Measurements from ENCODE around the gene SPPL3.
"Not testable (repeated sequence)": the region's sequence is repeated elsewhere in the genome, so short reads cannot be mapped to it uniquely, and the experiment has no call there.

The SPPL3 gene

GRCh38 chr12:120841525-120841924 lies 62.6 kb downstream of the SPPL3 start:
- no peak for DNase-seq

- no peak for DNase-seq
These were observed 64.7 kb downstream of the SPPL3 start for GRCh38 chr12:120839503-120839902.

GRCh38 chr12:120838629-120839383 lies 65.4 kb downstream of the SPPL3 start:
- not testable (repeated sequence) for DNase-seq

GRCh38 chr12:120836114-120836684 lies 68.0 kb downstream of the SPPL3 start:
- DNase-seq: no peak

GRCh38 chr12:120835657-120836056 lies 68.5 kb downstream of the SPPL3 start:
- no peak for DNase-seq

- DNase-seq: no peak
These were observed 68.9 kb downstream of the SPPL3 start for GRCh38 chr12:120835304-120835612.

- DNase-seq: no peak
These were observed 69.5 kb downstream of the SPPL3 start for GRCh38 chr12:120834489-120835303.

- no peak for DNase-seq
These were observed 70.3 kb downstream of the SPPL3 start for GRCh38 chr12:120833849-120834248.

- DNase-seq: no peak
These were observed 71.4 kb downstream of the SPPL3 start for GRCh38 chr12:120832737-120833136.

- no peak for DNase-seq
These were observed 72.4 kb downstream of the SPPL3 start for GRCh38 chr12:120831648-120832267.

GRCh38 chr12:120830966-120831365 lies 73.2 kb downstream of the SPPL3 start:
- DNase-seq: no peak

GRCh38 chr12:120830052-120830940 lies 73.9 kb downstream of the SPPL3 start:
- no peak for DNase-seq

- DNase-seq: no peak
These were observed 77.8 kb downstream of the SPPL3 start for GRCh38 chr12:120826335-120826734.

GRCh38 chr12:120825337-120825736 lies 78.8 kb downstream of the SPPL3 start:
- no peak for DNase-seq

- no peak for DNase-seq
These were observed 81.2 kb downstream of the SPPL3 start for GRCh38 chr12:120822832-120823503.

GRCh38 chr12:120821878-120822277 lies 82.3 kb downstream of the SPPL3 start:
- no peak for DNase-seq

- DNase-seq: no peak
These were observed 83.2 kb downstream of the SPPL3 start for GRCh38 chr12:120820884-120821510.

GRCh38 chr12:120818416-120818815 lies 85.7 kb downstream of the SPPL3 start:
- DNase-seq: no peak

- DNase-seq: no peak
These were observed 86.4 kb downstream of the SPPL3 start for GRCh38 chr12:120817559-120818330.

GRCh38 chr12:120816363-120816762 lies 87.8 kb downstream of the SPPL3 start:
- DNase-seq: no peak

All from T1000 (cell line).